GM18858 (cell line): ENCODE results near the gene FOXC2.

ENCODE experiments used
- ATAC-seq: cut with Tn5 transposase; IDR thresholded peaks from one replicate; pipeline ENCODE4 v1.9.1; 2021; ENCODE audit not compliant: unreplicated experiment

FOXC2 gene

GRCh38 chr16:86610779-86611524 lies 44.3 kb downstream of the FOXC2 start:
- ATAC-seq: no peak

GRCh38 chr16:86611525-86611855 lies 44.9 kb downstream of the FOXC2 start:
- no peak for ATAC-seq

- ATAC-seq: no peak
Observed at GRCh38 chr16:86611941-86612340, 45.3 kb downstream of the FOXC2 start.

GRCh38 chr16:86614699-86615098 lies 48.1 kb downstream of the FOXC2 start:
- no peak for ATAC-seq

- no peak for ATAC-seq
Observed at GRCh38 chr16:86616906-86617305, 50.3 kb downstream of the FOXC2 start.

- ATAC-seq: no peak
Observed at GRCh38 chr16:86618431-86619238, 52.0 kb downstream of the FOXC2 start.
